Sigmoid colon (tissue), 7 donors: Measurements from ENCODE around the gene SH2B2. TPM values are rescaled to one million over a fixed set of nuclear protein-coding genes. Genes with fewer than 3 reads are reported as not detected.

ENCODE experiments used
- DNase-seq: peaks from one replicate; pipeline ENCODE4 v3.0.0-alpha.2; 2019
- H3K27ac ChIP-seq, 4 donors: fragments of 200-600 bp; sonication (generic); one replicate each; pipeline ENCODE4 v1.5.1; 2016 to 2019; ENCODE audit warnings: mild to moderate bottlenecking in 1 of 4
- H3K27me3 ChIP-seq, 3 donors: fragments of 200-600 bp; sonication (generic); one replicate each; pipeline ENCODE4 v1.5.1; 2019; ENCODE audit warnings: mild to moderate bottlenecking in 1 of 3
- H3K36me3 ChIP-seq, 4 donors: fragments of 200-600 bp; sonication (generic); one replicate each; pipeline ENCODE4 v1.5.1; 2016 to 2019
- H3K4me1 ChIP-seq, 4 donors: fragments of 200-600 bp; sonication (generic); one replicate each; pipeline ENCODE4 v1.5.1; 2017 to 2019
- H3K4me3 ChIP-seq, 4 donors: fragments of 200-600 bp; sonication (generic); one replicate each; pipeline ENCODE4 v1.5.1; 2017 to 2019; ENCODE audit warnings: mild to moderate bottlenecking in 2 of 4, moderate library complexity in 1 of 4
- H3K9me3 ChIP-seq, 4 donors: fragments of 200-600 bp in 3 of 4; sonication (generic) in 3 of 4; one replicate each; pipeline versions ENCODE4 v1.5.1 to v1.6.1; 2013 to 2019
- CTCF ChIP-seq, 4 experiments: fragments of 450-650 bp in 3 of 4; fragments of 200-600 bp in 1 of 4; IDR thresholded peaks; one replicate each; pipeline ENCODE4 v1.5.1; 2016 to 2019; ENCODE audit warnings: antibody characterized with exemption in 4 of 4, mild to moderate bottlenecking in 3 of 4, moderate library complexity in 2 of 4
- EP300 ChIP-seq, 4 donors: sonication (generic); formaldehyde crosslinking; IDR thresholded peaks; one replicate each; pipeline ENCODE4 v1.6.1; 2017; ENCODE audit warnings: antibody characterized with exemption in 4 of 4
- POLR2A ChIP-seq, 2 donors: fragments of 450-650 bp; IDR thresholded peaks; one replicate each; pipeline ENCODE4 v1.6.1; 2016; ENCODE audit warnings: antibody characterized with exemption in 2 of 2, mild to moderate bottlenecking in 2 of 2, moderate library complexity in 2 of 2
- POLR2AphosphoS5 ChIP-seq, 4 donors: sonication (generic); formaldehyde crosslinking; IDR thresholded peaks; one replicate each; pipeline ENCODE4 v1.6.1; 2017; ENCODE audit warnings: antibody characterized with exemption in 4 of 4
- WGBS, 2 donors: extraction: QIAGEN DNeasy Blood & Tissue Kit; methylation state at CpG; one replicate each; pipeline ENCODE4 v1.1.7; 2013; 5-methylcytosine and 5-hydroxymethylcytosine counted together
- intact Hi-C: fragments of 100-400 bp; cut with DNase I; formaldehyde crosslinking; loops from one replicate; pipeline ENCODE4 v1.15.1; 2023
- polyA plus RNA-seq, 3 donors: library from polyadenylated mRNA; stranded (reverse); fragments of 200-250 nt; gene quantifications; one replicate each; pipeline ENCODE4 v1.2.3, GENCODE V29; 2013
- total RNA-seq, 4 donors: library from RNA; depleted of rRNA; stranded (reverse); fragments of >200 nt; gene quantifications; one replicate each; pipeline ENCODE4 v1.1.0, GENCODE V29; 2016
- donor health status: healthy with polysubstance abuse.
- donor health status: Bipolar disorder and iron deficiency.
- donor health status: healthy.

SH2B2 gene
- total and polyA plus RNA-seq, 7 donors = 1.1 to 10.5 (median 4.6) TPM; not detected in 2

- Histone ChIP-seq H3K4me1 (peaks cover 0 to 8% (median 5%) of the 10 kb centered on the region in 4 donors), H3K36me3 (no peaks in the 10 kb centered on the region), H3K27ac (no peak overlapping the region), H3K27me3 (peaks cover 0 to 22% (median 5%) of the 10 kb centered on the region in 3 donors), H3K9me3 (no peaks in the 10 kb centered on the region), H3K4me3 (no peak overlapping the region)
- WGBS, 2 donors = 37 to 42% methylated on average over 36 of the region's 36 CpGs
- intact Hi-C loops = no loop called here
- TF ChIP-seq CTCF (IDR thresholded peaks at IDR 0.05) (no peak), POLR2AphosphoS5 (IDR thresholded peaks at IDR 0.05) (no peak), POLR2A (IDR thresholded peaks at IDR 0.05) (no peak), EP300 (IDR thresholded peaks at IDR 0.05) (no peak)
- no peak for DNase-seq
These were observed 6.4 kb downstream of the SH2B2 start for GRCh38 chr7:102292813-102293798.

GRCh38 chr7:102294589-102294988 is 7.9 kb downstream of the SH2B2 start:
- Histone ChIP-seq H3K4me3 (no peak overlapping the region), H3K27ac (no peak overlapping the region), H3K9me3 (no peaks in the 10 kb centered on the region), H3K36me3 (no peaks in the 10 kb centered on the region), H3K27me3 (peaks cover 0 to 27% (median 5%) of the 10 kb centered on the region in 3 donors), H3K4me1 (no peaks in the 10 kb centered on the region)
- intact Hi-C loops = no loop called here
- WGBS, 2 donors = 92 to 93% methylated on average over 3 of the region's 3 CpGs
- no peak for DNase-seq
- TF ChIP-seq POLR2AphosphoS5 (IDR thresholded peaks at IDR 0.05) = no peak

- 71 to 81% methylated on average over 12 of the region's 12 CpGs for WGBS, 2 donors
- Histone ChIP-seq H3K27me3 (peaks cover 0 to 37% (median 14%) of the 10 kb centered on the region in 3 donors), H3K36me3 (no peaks in the 10 kb centered on the region), H3K4me1 (no peaks in the 10 kb centered on the region), H3K9me3 (no peaks in the 10 kb centered on the region), H3K27ac (no peak overlapping the region), H3K4me3 (no peak overlapping the region)
- no peak for TF ChIP-seq POLR2A (IDR thresholded peaks at IDR 0.05)
- no peak for TF ChIP-seq POLR2AphosphoS5 (IDR thresholded peaks at IDR 0.05)
- no peak for TF ChIP-seq CTCF (IDR thresholded peaks at IDR 0.05)
- TF ChIP-seq EP300 (IDR thresholded peaks at IDR 0.05) = no peak
- no peak for DNase-seq
- intact Hi-C loops = no loop called here
These were observed 8.9 kb downstream of the SH2B2 start for GRCh38 chr7:102295346-102296178.

GRCh38 chr7:102296179-102296438 is 9.4 kb downstream of the SH2B2 start:
- DNase-seq = no peak
- H3K27me3 ChIP-seq = peaks cover 0 to 41% (median 19%) of the 10 kb centered on the region in 3 donors
- H3K27ac ChIP-seq = no peak overlapping the region
- no peaks in the 10 kb centered on the region for H3K36me3 ChIP-seq
- no peak overlapping the region for H3K4me3 ChIP-seq
- intact Hi-C loops = no loop called here
- H3K9me3 ChIP-seq = no peaks in the 10 kb centered on the region
- H3K4me1 ChIP-seq = no peaks in the 10 kb centered on the region
- 92 to 94% methylated on average over 6 of the region's 6 CpGs for WGBS, 2 donors
- no peak for TF ChIP-seq POLR2AphosphoS5 (IDR thresholded peaks at IDR 0.05)
- TF ChIP-seq CTCF (IDR thresholded peaks at IDR 0.05) = no peak
- TF ChIP-seq POLR2A (IDR thresholded peaks at IDR 0.05) = no peak
- no peak for TF ChIP-seq EP300 (IDR thresholded peaks at IDR 0.05)

- no peak for TF ChIP-seq EP300 (IDR thresholded peaks at IDR 0.05)
- no peak for TF ChIP-seq POLR2AphosphoS5 (IDR thresholded peaks at IDR 0.05)
- no peak for TF ChIP-seq POLR2A (IDR thresholded peaks at IDR 0.05)
- TF ChIP-seq CTCF (IDR thresholded peaks at IDR 0.05) = no peak
- intact Hi-C loops = no loop called here
- H3K27ac ChIP-seq = no peak overlapping the region
- no peaks in the 10 kb centered on the region for H3K4me1 ChIP-seq
- no peak overlapping the region for H3K4me3 ChIP-seq
- WGBS, 2 donors = 92 to 93% methylated on average over 7 of the region's 7 CpGs
- no peaks in the 10 kb centered on the region for H3K9me3 ChIP-seq
- no peak for DNase-seq
- no peaks in the 10 kb centered on the region for H3K36me3 ChIP-seq
- peaks cover 0 to 39% (median 19%) of the 10 kb centered on the region in 3 donors for H3K27me3 ChIP-seq
These were observed 9.8 kb downstream of the SH2B2 start for GRCh38 chr7:102296514-102296913.
